Measurements from ENCODE around the gene DCC.

DNA sequence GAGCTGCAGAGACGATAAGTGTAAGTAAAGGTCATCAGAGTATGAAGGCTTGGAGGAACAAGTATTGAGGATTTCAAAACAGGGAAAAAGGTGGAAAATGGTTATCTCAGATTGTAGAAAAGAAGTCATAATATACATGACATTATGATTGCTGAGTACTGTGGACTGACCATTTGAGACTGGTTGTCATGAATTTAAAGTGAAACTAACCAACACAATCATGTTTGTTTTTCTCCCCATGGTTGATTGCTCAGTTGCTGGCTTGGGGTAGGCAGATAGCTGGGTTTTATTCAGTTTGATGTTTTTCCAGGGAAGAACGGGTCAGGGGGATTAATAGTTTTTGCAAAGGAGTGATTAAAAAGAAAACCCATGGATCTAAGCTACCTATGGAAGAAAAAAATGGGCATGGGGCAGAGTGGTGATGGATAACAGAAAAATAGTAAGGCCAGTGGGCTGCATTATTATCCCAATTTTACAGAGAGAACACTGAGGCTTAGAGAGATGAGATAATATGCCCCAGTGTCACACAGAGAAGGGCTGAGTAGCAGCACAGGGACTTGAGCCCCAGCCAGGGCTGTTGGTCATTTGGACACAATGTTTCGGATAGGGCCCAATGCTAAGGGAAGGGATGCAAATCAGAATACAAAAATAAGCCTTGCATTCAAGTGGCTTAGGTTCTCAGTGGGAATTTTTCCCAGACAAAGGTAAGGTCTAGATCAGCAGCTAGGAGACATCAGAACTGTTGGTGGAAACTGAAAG, 885.7 kb downstream of the DCC start:
- TF ChIP-seq IRF2 (CRISPR knock-in tag; IDR thresholded peaks at IDR 0.05; ENCODE audit: borderline replicate concordance, low read depth) (no peak), CREM (CRISPR knock-in tag; IDR thresholded peaks at IDR 0.05) (no peak), SMAD3 (CRISPR knock-in tag; IDR thresholded peaks at IDR 0.05; ENCODE audit: borderline replicate concordance) (no peak), TEAD1 (CRISPR knock-in tag; IDR thresholded peaks at IDR 0.05) (no peak), KAT7 (CRISPR knock-in tag; IDR thresholded peaks at IDR 0.05; ENCODE audit: borderline replicate concordance) (no peak), NFE2L1 (CRISPR knock-in tag; IDR thresholded peaks at IDR 0.05) (no peak), ZNF121 (CRISPR knock-in tag; IDR thresholded peaks at IDR 0.05) (no peak), TCF7 (CRISPR knock-in tag; IDR thresholded peaks at IDR 0.05; ENCODE audit: low read depth) (no peak), CBFB (CRISPR knock-in tag; IDR thresholded peaks at IDR 0.05; ENCODE audit: low read depth) (no peak)
- TF ChIP-seq, protein P1, sequence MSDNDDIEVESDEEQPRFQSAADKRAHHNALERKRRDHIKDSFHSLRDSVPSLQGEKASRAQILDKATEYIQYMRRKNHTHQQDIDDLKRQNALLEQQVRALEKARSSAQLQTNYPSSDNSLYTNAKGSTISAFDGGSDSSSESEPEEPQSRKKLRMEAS (CRISPR knock-in tag; IDR thresholded peaks at IDR 0.05): no peak
- TF ChIP-seq, protein P2, sequence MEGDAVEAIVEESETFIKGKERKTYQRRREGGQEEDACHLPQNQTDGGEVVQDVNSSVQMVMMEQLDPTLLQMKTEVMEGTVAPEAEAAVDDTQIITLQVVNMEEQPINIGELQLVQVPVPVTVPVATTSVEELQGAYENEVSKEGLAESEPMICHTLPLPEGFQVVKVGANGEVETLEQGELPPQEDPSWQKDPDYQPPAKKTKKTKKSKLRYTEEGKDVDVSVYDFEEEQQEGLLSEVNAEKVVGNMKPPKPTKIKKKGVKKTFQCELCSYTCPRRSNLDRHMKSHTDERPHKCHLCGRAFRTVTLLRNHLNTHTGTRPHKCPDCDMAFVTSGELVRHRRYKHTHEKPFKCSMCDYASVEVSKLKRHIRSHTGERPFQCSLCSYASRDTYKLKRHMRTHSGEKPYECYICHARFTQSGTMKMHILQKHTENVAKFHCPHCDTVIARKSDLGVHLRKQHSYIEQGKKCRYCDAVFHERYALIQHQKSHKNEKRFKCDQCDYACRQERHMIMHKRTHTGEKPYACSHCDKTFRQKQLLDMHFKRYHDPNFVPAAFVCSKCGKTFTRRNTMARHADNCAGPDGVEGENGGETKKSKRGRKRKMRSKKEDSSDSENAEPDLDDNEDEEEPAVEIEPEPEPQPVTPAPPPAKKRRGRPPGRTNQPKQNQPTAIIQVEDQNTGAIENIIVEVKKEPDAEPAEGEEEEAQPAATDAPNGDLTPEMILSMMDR (IDR thresholded peaks at IDR 0.05): no peak
